Fibroblast of pulmonary artery (primary cell): Measurements from ENCODE around the gene GULP1.

Experiments used
- DNase-seq: peaks from one replicate; pipeline ENCODE4 v3.0.0-alpha.2; 2010; ENCODE audit warnings: low read depth
- H3K4me3 ChIP-seq: replicated peaks from 2 replicates; pipeline ENCODE4 v1.5.1; 2011; ENCODE audit warnings: low read depth, mild to moderate bottlenecking, control low read depth, low read length, moderate library complexity
- TF ChIP-seq, protein P1 (sequence below): IDR thresholded peaks from 2 replicates; pipeline ENCODE4 v1.5.1; 2011; ENCODE audit warnings: mild to moderate bottlenecking, control low read depth, low read length, inconsistent platforms; ENCODE audit errors: missing control alignments

Gene GULP1

GRCh38 chr2:188607501-188607900, 315.8 kb downstream of the GULP1 start:
- TF ChIP-seq, protein P1, sequence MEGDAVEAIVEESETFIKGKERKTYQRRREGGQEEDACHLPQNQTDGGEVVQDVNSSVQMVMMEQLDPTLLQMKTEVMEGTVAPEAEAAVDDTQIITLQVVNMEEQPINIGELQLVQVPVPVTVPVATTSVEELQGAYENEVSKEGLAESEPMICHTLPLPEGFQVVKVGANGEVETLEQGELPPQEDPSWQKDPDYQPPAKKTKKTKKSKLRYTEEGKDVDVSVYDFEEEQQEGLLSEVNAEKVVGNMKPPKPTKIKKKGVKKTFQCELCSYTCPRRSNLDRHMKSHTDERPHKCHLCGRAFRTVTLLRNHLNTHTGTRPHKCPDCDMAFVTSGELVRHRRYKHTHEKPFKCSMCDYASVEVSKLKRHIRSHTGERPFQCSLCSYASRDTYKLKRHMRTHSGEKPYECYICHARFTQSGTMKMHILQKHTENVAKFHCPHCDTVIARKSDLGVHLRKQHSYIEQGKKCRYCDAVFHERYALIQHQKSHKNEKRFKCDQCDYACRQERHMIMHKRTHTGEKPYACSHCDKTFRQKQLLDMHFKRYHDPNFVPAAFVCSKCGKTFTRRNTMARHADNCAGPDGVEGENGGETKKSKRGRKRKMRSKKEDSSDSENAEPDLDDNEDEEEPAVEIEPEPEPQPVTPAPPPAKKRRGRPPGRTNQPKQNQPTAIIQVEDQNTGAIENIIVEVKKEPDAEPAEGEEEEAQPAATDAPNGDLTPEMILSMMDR: no peak
- DNase-seq: no peak
- no peak overlapping the region for H3K4me3 ChIP-seq

DNA sequence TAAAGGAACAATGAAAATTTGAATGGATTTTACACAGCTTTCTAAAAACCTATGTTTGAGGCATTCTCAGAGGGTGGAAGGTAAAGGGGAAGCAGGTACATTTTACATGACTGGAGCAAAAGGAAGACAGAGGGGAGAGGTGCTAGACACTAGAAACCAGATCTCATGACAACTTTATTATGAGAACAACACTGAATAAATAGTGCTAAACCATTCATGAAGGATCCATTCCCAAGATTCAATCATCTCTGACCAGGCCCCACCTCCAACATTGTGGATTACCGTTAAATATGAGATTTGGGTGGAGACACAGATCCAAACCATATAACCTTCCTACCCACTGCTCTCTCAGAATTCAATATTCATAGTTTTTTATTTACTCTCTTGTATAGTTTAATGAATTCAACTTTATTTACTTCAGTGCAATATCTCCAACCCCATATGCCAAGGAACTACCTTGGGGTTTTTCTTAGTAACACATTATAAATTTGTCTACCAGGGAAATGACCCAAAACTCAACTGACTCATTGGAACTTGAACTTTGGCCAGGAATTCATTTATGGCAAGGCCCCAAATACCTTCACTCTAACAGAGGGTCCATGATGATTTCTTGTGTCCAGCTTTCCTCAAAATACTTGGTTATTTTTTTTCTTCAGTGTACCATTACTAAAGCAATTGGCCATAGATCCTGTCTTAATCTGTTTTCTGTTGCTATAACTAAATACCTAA, 317.8 kb downstream of the GULP1 start:
- peak; percentile 56 for DNase-seq
- TF ChIP-seq, protein P1: no peak
- H3K4me3 ChIP-seq: no peak overlapping the region

- TF ChIP-seq, protein P1: no peak
- no peak for DNase-seq
- H3K4me3 ChIP-seq: no peak overlapping the region
Observed at GRCh38 chr2:188610050-188610444, 318.4 kb downstream of the GULP1 start.

- DNase-seq: no peak
- TF ChIP-seq, protein P1: no peak
- no peak overlapping the region for H3K4me3 ChIP-seq
Observed at GRCh38 chr2:188610827-188611226, 319.2 kb downstream of the GULP1 start.

DNA sequence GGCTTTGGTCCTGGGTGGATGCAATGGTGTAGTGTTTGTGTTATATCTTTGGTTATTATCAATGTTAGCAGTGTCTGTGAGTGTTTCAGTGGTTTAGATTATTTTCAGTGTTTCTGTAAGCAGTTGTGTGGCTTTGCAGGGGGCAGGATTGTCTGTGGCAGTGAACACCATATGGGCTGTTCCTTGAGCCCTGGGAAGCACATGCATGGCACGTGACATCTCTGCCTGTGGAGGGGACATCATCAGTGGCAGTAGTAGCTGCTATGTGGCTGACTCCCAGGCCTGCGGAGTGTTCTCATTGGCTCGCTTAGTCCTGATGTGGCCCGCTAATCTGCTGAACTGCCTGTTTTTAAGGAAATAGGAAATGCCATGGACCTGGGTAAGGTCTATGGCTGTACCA, 327.5 kb downstream of the GULP1 start:
- TF ChIP-seq, protein P1: no peak
- DNase-seq: no peak
- no peak overlapping the region for H3K4me3 ChIP-seq

DNA sequence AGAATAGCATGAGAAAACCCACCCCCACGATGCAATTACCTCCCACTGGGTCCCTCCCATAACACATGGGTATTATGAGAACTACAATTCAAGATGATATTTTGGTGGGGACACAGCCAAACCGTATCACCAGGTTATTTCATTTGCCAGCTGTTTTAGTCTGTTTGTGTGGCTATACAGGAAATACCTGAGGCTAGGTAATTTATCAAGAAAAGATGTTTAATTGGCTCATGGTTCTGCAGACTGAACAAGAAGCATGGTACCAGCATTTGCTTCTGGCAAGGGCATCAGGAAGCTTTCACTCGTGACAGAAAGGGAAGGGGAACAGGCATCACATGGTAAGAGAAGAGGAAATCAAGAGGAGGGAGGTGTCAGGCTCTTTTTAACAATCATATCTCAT, 329.2 kb downstream of the GULP1 start:
- H3K4me3 ChIP-seq: no peak overlapping the region
- no peak for DNase-seq
- TF ChIP-seq, protein P1: no peak

DNA sequence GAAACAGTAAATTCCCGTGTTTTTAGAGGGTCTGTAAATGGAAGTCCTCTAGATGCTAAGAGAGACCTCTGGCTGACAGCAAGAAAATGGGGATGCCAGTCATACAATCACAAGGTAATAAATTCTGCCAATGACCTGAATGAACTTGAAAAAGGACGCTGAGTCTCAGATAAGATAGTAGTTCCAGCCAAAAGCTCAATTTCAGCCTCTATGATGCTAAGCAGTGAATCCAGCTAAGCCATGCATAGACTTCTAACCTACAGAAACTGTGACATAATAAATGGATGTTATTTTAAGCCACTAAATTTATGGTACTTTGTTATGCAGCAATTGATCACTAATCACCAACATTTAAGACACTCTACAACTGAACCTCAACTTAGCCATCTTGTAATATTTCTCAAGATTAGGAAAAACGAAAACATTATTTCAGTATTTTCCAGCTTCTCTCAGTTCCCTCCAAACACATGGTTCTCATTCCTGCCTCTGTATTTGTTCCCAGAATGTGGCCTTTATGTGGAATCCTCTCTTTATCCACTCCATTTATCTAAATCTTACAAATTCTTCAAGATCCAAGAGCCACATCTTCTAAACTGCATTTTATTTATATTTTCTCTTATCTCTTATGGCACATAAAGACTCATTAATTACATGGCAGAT, 331.1 kb downstream of the GULP1 start:
- TF ChIP-seq, protein P1: no peak
- H3K4me3 ChIP-seq: no peak overlapping the region
- no peak for DNase-seq
